ENCODE data around the gene TEX44. TPM values are rescaled to one million over a fixed set of nuclear protein-coding genes. Genes with fewer than 3 reads are reported as not detected.

Gene TEX44
- total RNA-seq, 1 experiment from 2014 or later: not detected

GRCh38 chr2:231547315-231548110, 45.2 kb upstream of the TEX44 start:
- Histone ChIP-seq H3K4me1 (ENCODE audit: control insufficient read depth in 1 of 2, insufficient read depth in 2 of 2, low read length in 2 of 2) (no peaks in the 10 kb centered on the region), H3K27me3 (ENCODE audit: insufficient read depth, low read length) (no peaks in the 10 kb centered on the region), H3K79me2 (ENCODE audit: insufficient read depth, low read length) (no peaks in the 10 kb centered on the region), H3K4me3 (replicated peaks in 1 of 2; ENCODE audit: low read depth in 1 of 2, low read length in 2 of 2) (no peak overlapping the region), H3K9me3 (ENCODE audit: control insufficient read depth in 1 of 2, insufficient read depth in 1 of 2, low read depth in 1 of 2, low read length in 2 of 2) (peaks cover 0 to 7% of the 10 kb centered on the region in 2 experiments; a peak in 1 of 4 replicates), H3K27ac (ENCODE audit: low read depth, low read length) (no peak overlapping the region), H3K9me2 (ENCODE audit: insufficient read depth) (no peaks in the 10 kb centered on the region), H4K20me1 (ENCODE audit: insufficient read depth) (no peaks in the 10 kb centered on the region), H3K9ac (ENCODE audit: low read length) (no peak overlapping the region), H2AFZ (ENCODE audit: low read depth, low read length, poor library complexity, severe bottlenecking) (no peak overlapping the region), H3K36me3 (ENCODE audit: control insufficient read depth in 1 of 2, insufficient read depth in 2 of 2, low read length in 2 of 2) (no peaks in the 10 kb centered on the region), H3K4me2 (ENCODE audit: low read length) (no peak overlapping the region)
- ChIA-PET RAD21 (ENCODE audit: low non-redundant PET in 1 of 2, low total read pairs in 2 of 2, uncharacterized antibody in 2 of 2, unreplicated experiment in 2 of 2) (no interaction called here), CTCF (no interaction called here), POLR2A (no interaction called here)
- no TSS peak for BruUV-seq (replicated peaks)
- intact Hi-C loops (cut with micrococcal nuclease): no loop called here
- ATAC-seq (no peak), DNase-seq (ENCODE audit: low read depth, low spot score) (no peak)
- TF ChIP-seq POLR2A (IDR thresholded peaks at IDR 0.05; ENCODE audit: borderline replicate concordance, extremely low read depth, insufficient read depth, insufficient read length): no peak
- TF ChIP-seq CEBPB (IDR thresholded peaks at IDR 0.05; ENCODE audit: low read depth): no peak
- no peak for TF ChIP-seq JUND (IDR thresholded peaks at IDR 0.05)
- no peak for TF ChIP-seq ELF1 (IDR thresholded peaks at IDR 0.05; ENCODE audit: borderline replicate concordance, low read depth)
- no peak for TF ChIP-seq CBX3 (IDR thresholded peaks at IDR 0.05; ENCODE audit: low read depth)
- TF ChIP-seq POLR2AphosphoS5 (IDR thresholded peaks at IDR 0.05; ENCODE audit: low read depth, low read length): no peak
- no peak for TF ChIP-seq CTCF (IDR thresholded peaks at IDR 0.05 in 2 of 3, conservative IDR thresholded peaks at IDR 0.05 in 1 of 3; ENCODE audit: borderline replicate concordance in 1 of 3, insufficient read depth in 1 of 3, low read depth in 2 of 3, low read length in 2 of 3)
- TF ChIP-seq RAD21 (IDR thresholded peaks at IDR 0.05; ENCODE audit: low read depth): no peak
- TF ChIP-seq SIN3A (IDR thresholded peaks at IDR 0.05; ENCODE audit: low read depth): no peak
- no peak for TF ChIP-seq SRF (IDR thresholded peaks at IDR 0.05; ENCODE audit: low read depth)
- no peak for TF ChIP-seq MAX (IDR thresholded peaks at IDR 0.05)
